GM13977 (cell line): Measurements from ENCODE around the gene SPAG7.
A peak's percentile ranks its signal among the peaks of the same experiment; 100 is the strongest.

Experiments
- DNase-seq: peaks from one replicate; pipeline ENCODE4 v3.0.0; 2012; ENCODE audit warnings: low spot score
- CTCF ChIP-seq: IDR thresholded peaks from 2 replicates; pipeline ENCODE4 v1.5.1; 2012; ENCODE audit warnings: mild to moderate bottlenecking, control low read depth; ENCODE audit not compliant: insufficient read depth; ENCODE audit errors: extremely low read depth, missing control alignments
- in situ Hi-C: fragments of 300-500 bp; cut with MboI; formaldehyde crosslinking; loops from one replicate; pipeline ENCODE4 v1.12.0; 2022; ENCODE audit warnings: low sequenced_read_pairs, low pct_unique_long_range_greater_than_20kb, mixed read lengths, inconsistent platforms; ENCODE audit not compliant: unreplicated experiment

SPAG7 gene

GRCh38 chr17:4950746-4951204, 16.8 kb downstream of the SPAG7 start, which contains the start of gene ENO3:
ENO3 (plus strand) TSS chr17:4951119; CDS start chr17:4951830, 711 bp downstream.
- DNase-seq: no peak
- TF ChIP-seq CTCF: no peak
- in situ Hi-C loops: no loop called here

- no peak for TF ChIP-seq CTCF
- no peak for DNase-seq
- in situ Hi-C loops: no loop called here
These were observed 17.4 kb downstream of the SPAG7 start for GRCh38 chr17:4950075-4950745.

DNA sequence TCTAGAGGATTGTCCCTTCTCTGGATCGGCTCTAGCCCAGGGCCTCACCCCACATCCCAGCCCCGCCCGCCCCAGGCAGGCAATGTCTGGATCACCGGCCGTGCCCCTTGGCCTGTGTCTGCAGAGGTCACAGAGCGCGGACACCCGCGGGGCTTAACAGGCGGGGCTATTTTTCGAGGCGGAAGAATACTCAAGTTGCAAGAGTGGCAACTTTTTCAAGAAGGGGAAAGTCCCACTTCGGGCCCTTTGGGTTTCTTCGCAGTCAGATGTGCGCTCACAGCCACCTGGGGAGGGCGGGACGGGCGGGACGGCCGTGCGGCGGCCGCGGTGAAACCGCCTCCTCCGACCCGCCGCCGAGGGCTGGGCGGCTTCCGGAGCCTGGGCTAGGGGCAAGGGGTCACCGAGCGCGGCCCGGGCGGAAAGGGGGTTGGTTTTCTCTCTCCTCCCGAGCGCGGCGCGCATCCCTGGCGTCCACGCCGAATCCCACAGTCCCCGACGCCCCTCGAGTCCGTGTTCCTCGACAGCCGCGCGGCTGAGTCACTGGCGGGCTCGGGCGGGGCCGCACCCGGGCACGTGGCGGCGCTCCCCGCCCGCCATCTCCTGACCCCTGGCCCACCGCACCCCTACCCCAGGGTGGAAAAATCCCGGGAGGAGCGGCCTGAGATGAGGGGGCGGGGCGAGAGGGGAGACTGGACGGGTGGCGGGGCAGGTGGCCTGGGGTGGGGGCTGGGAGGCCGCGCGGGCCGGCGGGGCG, 18.1 kb downstream of the SPAG7 start:
- TF ChIP-seq CTCF: no peak
- in situ Hi-C loops: no loop called here
- DNase-seq: peak; percentile 91

DNA sequence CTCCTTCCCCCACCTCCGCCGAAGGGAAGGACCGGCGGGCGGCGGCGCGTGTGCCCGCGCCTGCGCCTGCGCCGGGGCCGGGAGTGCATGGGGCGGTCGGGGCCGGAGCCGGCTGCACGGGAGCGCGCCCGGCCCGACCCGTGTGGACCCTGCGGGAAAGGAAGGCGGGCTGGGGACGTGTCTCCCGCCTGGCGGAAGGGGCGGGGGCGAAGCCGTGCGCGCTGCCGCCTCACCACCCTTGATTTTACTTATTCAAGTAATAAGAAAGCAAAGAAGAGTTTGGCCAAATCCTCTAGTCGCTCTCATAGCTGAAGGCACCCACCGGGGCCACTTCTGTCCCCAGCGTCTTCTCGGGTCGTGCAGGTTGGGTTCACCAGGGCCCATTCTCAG, 18.7 kb downstream of the SPAG7 start:
- in situ Hi-C loops: no loop called here
- DNase-seq: peak; percentile 93
- TF ChIP-seq CTCF: no peak

DNA sequence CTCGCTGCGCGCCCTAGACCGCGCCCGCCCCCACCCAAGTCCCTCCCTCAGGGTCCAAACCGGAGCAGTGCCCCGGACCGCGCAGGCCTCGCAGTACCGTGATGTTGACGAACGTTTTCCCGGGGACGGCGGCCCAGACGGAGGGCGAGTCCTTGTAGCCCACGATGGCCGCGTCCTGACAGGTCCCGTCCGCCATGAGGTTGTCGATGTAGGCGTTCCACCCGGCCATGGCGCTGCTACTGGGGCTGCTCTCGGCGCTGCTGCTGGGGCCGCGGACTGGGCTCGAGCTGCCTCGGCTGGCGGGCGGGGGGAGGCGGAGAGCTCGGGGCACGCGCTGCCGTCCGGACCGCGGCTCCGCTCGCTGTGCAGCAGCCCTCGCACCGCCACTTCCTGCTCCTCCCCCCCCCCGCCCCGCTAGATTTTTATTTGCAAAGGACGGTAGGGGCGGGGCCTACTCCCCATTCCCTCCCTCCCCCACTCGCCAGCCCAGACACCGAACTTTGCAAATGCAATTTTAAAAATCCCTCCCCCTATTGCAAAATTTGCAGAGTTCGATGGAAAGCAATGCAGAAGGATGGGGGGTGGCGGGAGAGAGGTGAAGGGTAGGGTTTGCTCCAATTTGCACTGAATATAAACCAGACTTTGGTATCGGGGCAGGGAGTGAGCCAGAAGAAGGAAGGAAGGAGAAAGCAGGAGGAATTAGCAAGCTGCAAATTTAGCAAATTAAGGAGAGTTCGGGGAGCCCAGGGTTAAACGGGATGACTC, 19.3 kb downstream of the SPAG7 start, which contains the start of gene PFN1:
PFN1 (minus strand) TSS at position 365 of the 765 bp plus-strand sequence; CDS start at position 229, 136 bp downstream.
- DNase-seq: peak; percentile 95
- in situ Hi-C loops: no loop called here
- TF ChIP-seq CTCF: no peak

DNA sequence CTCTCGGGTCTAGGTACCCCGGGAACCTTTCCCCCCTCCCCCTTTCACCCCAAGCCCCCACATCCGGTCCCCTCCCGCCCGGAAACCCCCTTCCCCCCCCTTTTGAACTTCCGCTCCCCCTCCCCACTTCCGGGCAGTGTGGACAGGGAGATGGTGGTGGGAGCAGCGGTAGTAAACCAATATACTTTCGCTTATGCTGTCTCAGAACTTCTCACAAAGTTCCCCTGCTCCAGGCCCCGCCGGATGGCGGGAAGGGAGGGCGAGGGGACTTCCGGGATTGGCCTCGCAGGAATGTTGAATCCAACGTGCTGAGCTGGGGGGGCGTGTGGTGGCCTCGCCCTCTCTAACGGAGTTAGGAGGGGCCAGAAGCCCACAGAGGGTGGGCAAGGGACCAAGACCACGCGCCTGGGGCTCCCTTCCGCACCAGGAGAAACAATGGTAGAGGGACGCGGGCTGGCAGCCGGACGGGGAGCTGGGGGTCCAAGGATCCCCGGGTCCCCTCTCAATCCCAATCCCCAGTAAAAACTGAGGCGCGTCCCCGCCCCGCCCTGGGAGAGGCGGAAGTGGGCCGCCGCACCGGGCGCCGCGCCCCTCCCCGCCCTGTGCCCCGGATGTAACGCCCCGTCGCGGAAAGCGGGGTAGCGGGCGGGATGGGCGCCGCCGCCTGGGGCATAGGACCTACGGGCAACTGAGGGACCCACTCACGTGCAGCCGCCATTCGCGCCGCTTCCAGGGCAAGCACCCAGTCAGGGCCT, 20.0 kb downstream of the SPAG7 start:
- TF ChIP-seq CTCF: no peak
- peak; percentile 82 for DNase-seq
- in situ Hi-C loops: no loop called here
